ENCODE results near the gene LRMDA. TPM values are rescaled to one million over a fixed set of nuclear protein-coding genes. Genes with fewer than 3 reads are reported as not detected.

LRMDA gene
- total and polyA plus RNA-seq, 12 donors, result 30.7 to 132 (median 78.1) TPM

- H3K36me3 ChIP-seq (replicated peaks in 1 of 2), result no peaks in the 10 kb centered on the region
- no peak for DNase-seq
- peaks cover 21 to 29% of the 10 kb centered on the region in 2 donors for H3K4me1 ChIP-seq (replicated peaks in 1 of 2)
- no peak for TF ChIP-seq CTCF (IDR thresholded peaks at IDR 0.05)
- TF ChIP-seq POLR2A (IDR thresholded peaks at IDR 0.05), result no peak
- H3K27ac ChIP-seq, result no peak overlapping the region
- intact Hi-C loops (cut with DNase I), result no loop called here
- 92 to 100% (median 98%) methylated on average over 1 of the region's 1 CpG for WGBS, 4 donors
- no peak overlapping the region for H3K4me3 ChIP-seq
- H3K27me3 ChIP-seq, result no peaks in the 10 kb centered on the region
- H3K9me3 ChIP-seq (replicated peaks in 1 of 3), result no peaks in the 10 kb centered on the region
Observed at GRCh38 chr10:76395251-76395650, 963.8 kb downstream of the LRMDA start.

- Histone ChIP-seq H3K36me3 (replicated peaks in 1 of 2) (no peaks in the 10 kb centered on the region), H3K4me1 (replicated peaks in 1 of 2) (peaks cover 21 to 33% of the 10 kb centered on the region in 2 donors), H3K9me3 (replicated peaks in 1 of 3) (no peaks in the 10 kb centered on the region), H3K27ac (peak overlapping the region in 3 of 5 donors; percentile 53 to 79 (median 61)), H3K27me3 (no peaks in the 10 kb centered on the region), H3K4me3 (no peak overlapping the region)
- intact Hi-C loops (cut with DNase I), result no loop called here
- WGBS, 4 donors, result 90 to 94% (median 91%) methylated on average over 6 of the region's 6 CpGs
- TF ChIP-seq CTCF (IDR thresholded peaks at IDR 0.05), result no peak
- TF ChIP-seq POLR2A (IDR thresholded peaks at IDR 0.05), result no peak
- DNase-seq, result no peak
Observed at GRCh38 chr10:76396134-76396533, 964.7 kb downstream of the LRMDA start.

GRCh38 chr10:76397181-76398042, 966.0 kb downstream of the LRMDA start:
- TF ChIP-seq CTCF (IDR thresholded peaks at IDR 0.05), result peak in 3 of 6 experiments; percentile 10 to 35 (median 12)
- TF ChIP-seq POLR2A (IDR thresholded peaks at IDR 0.05), result no peak
- DNase-seq, result peak; percentile 43 to 88 (median 79)
- WGBS, 4 donors, result 21 to 42% (median 35%) methylated on average over 13 of the region's 13 CpGs

GRCh38 chr10:76398043-76398710, 966.8 kb downstream of the LRMDA start:
- Histone ChIP-seq H3K36me3 (replicated peaks in 1 of 2) (no peaks in the 10 kb centered on the region), H3K27ac (peak overlapping the region in 3 of 5 donors; percentile 61 to 79 (median 71)), H3K9me3 (replicated peaks in 1 of 3) (no peaks in the 10 kb centered on the region), H3K27me3 (no peaks in the 10 kb centered on the region), H3K4me3 (peak overlapping the region in 1 of 4 donors; percentile 4), H3K4me1 (replicated peaks in 1 of 2) (peaks cover 21 to 33% of the 10 kb centered on the region in 2 donors)
- 13 to 39% (median 31%) methylated on average over 6 of the region's 6 CpGs for WGBS, 4 donors
- no peak for TF ChIP-seq POLR2A (IDR thresholded peaks at IDR 0.05)
- no peak for TF ChIP-seq CTCF (IDR thresholded peaks at IDR 0.05)
- intact Hi-C loops (cut with DNase I), result no loop called here
- peak; percentile 33 to 90 (median 53) for DNase-seq

More at GRCh38 chr10:76397181-76398042, 966.0 kb downstream of the LRMDA start:
- Histone ChIP-seq H3K27ac (peak overlapping the region in 4 of 5 donors; percentile 53 to 79 (median 66)), H3K4me1 (replicated peaks in 1 of 2) (peaks cover 21 to 33% of the 10 kb centered on the region in 2 donors), H3K27me3 (no peaks in the 10 kb centered on the region), H3K9me3 (replicated peaks in 1 of 3) (no peaks in the 10 kb centered on the region), H3K36me3 (replicated peaks in 1 of 2) (no peaks in the 10 kb centered on the region), H3K4me3 (peak overlapping the region in 1 of 4 donors; percentile 4)
- intact Hi-C loops (cut with DNase I), result no loop called here

Measured in adrenal gland (tissue), 12 donors.